Activated T-cell treated with anti-CD3 and anti-CD28 coated beads, Interleukin-2, amount 50 U/mL, for 24 hours (primary cell): ENCODE results near the gene PDF.
"Not testable (repeated sequence)": the region's sequence is repeated elsewhere in the genome, so short reads cannot be mapped to it uniquely, and the experiment has no call there.

ENCODE experiments used
- DNase-seq: peaks from one replicate; pipeline ENCODE4 v3.0.0-alpha.2; 2020
- H3K27ac Mint-ChIP-seq: 2 replicates; pipeline ENCODE4 v1.8.0; 2020; ENCODE audit warnings: mild to moderate bottlenecking, mixed read lengths
- H3K27me3 Mint-ChIP-seq: 2 replicates; pipeline ENCODE4 v1.8.0; 2020; ENCODE audit warnings: mixed read lengths
- H3K36me3 Mint-ChIP-seq: 2 replicates; pipeline ENCODE4 v1.8.0; 2020; ENCODE audit warnings: low read depth, mixed read lengths
- H3K4me1 Mint-ChIP-seq: 2 replicates; pipeline ENCODE4 v1.8.0; 2020; ENCODE audit warnings: low read depth, mixed read lengths
- H3K4me3 Mint-ChIP-seq: 2 replicates; pipeline ENCODE4 v1.8.0; 2020; ENCODE audit warnings: mild to moderate bottlenecking, moderate library complexity, mixed read lengths
- H3K9me3 Mint-ChIP-seq: 2 replicates; pipeline ENCODE4 v1.8.0; 2020; ENCODE audit warnings: mixed read lengths

PDF gene

DNA sequence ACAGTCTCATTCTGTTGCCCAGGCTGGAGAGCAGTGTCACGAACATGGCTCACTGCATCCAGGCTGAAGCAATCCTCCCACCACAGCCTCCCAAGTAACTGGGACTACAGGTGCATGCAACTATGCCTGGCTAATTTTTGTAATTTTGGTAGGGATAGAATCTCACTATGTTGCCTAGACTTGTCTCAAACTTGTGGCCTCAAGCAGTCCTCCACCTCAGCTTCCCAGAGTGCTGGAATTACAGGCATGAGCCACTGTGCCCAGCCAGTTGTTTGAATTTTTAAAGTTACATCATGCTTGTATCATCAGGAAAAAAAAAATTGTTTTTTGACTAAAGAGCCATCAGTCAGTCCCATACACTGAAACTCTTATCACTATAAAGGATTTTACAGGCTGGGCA, 36.3 kb downstream of the PDF start:
- DNase-seq: no peak
- no peaks in the 10 kb centered on the region for H3K9me3 Mint-ChIP-seq
- H3K27me3 Mint-ChIP-seq: no peaks in the 10 kb centered on the region
- H3K4me3 Mint-ChIP-seq: no peak overlapping the region
- peaks cover 3% of the 10 kb centered on the region for H3K36me3 Mint-ChIP-seq
- H3K4me1 Mint-ChIP-seq: peaks cover 4% of the 10 kb centered on the region
- no peak overlapping the region for H3K27ac Mint-ChIP-seq

DNA sequence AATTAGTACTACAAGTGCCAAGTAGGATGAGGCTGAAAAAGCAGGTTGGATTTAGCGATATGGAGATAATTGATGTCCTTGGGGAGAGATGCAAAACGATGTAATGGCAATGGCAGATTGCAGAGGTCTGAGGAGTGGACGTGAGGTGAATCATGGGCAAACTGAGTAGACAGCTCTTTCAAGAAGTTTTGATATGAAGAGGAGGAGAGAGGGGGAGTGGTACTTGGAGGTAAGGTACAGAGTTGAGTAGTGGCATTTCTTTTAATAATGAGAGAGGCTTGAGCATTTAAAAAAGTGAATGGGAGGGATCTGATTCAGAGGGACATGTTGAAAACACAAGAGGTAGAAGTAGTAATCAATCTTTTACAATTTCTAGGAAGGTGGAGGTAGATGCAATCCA, 37.0 kb downstream of the PDF start:
- Mint-ChIP-seq H3K9me3 (no peaks in the 10 kb centered on the region), H3K4me3 (no peak overlapping the region), H3K27ac (peak overlapping the region; percentile 26), H3K4me1 (peaks cover 4% of the 10 kb centered on the region), H3K27me3 (no peaks in the 10 kb centered on the region), H3K36me3 (peaks cover 5% of the 10 kb centered on the region)
- no peak for DNase-seq

GRCh38 chr16:69291657-69292056, 38.7 kb downstream of the PDF start:
- H3K36me3 Mint-ChIP-seq, H3K4me1 Mint-ChIP-seq, H3K4me3 Mint-ChIP-seq, H3K27me3 Mint-ChIP-seq, H3K27ac Mint-ChIP-seq, H3K9me3 Mint-ChIP-seq, DNase-seq: not testable (repeated sequence)

- Mint-ChIP-seq H3K4me3 (no peak overlapping the region), H3K27me3 (no peaks in the 10 kb centered on the region), H3K36me3 (peaks cover 12% of the 10 kb centered on the region), H3K9me3 (no peaks in the 10 kb centered on the region), H3K27ac (peak overlapping the region; percentile 64), H3K4me1 (peaks cover 2% of the 10 kb centered on the region)
- peak; percentile 38 for DNase-seq
Observed at GRCh38 chr16:69286941-69287713, 43.3 kb downstream of the PDF start.

- no peak overlapping the region for H3K4me3 Mint-ChIP-seq
- peaks cover 12% of the 10 kb centered on the region for H3K36me3 Mint-ChIP-seq
- no peaks in the 10 kb centered on the region for H3K27me3 Mint-ChIP-seq
- no peak overlapping the region for H3K27ac Mint-ChIP-seq
- no peak for DNase-seq
- no peaks in the 10 kb centered on the region for H3K9me3 Mint-ChIP-seq
- peaks cover 2% of the 10 kb centered on the region for H3K4me1 Mint-ChIP-seq
Observed at GRCh38 chr16:69285240-69285639, 45.1 kb downstream of the PDF start.

GRCh38 chr16:69283851-69284250, 46.5 kb downstream of the PDF start:
- no peak overlapping the region for H3K27ac Mint-ChIP-seq
- peaks cover 4% of the 10 kb centered on the region for H3K4me1 Mint-ChIP-seq
- H3K27me3 Mint-ChIP-seq: no peaks in the 10 kb centered on the region
- H3K4me3 Mint-ChIP-seq: no peak overlapping the region
- H3K9me3 Mint-ChIP-seq: no peaks in the 10 kb centered on the region
- H3K36me3 Mint-ChIP-seq: peaks cover 12% of the 10 kb centered on the region
- no peak for DNase-seq

DNA sequence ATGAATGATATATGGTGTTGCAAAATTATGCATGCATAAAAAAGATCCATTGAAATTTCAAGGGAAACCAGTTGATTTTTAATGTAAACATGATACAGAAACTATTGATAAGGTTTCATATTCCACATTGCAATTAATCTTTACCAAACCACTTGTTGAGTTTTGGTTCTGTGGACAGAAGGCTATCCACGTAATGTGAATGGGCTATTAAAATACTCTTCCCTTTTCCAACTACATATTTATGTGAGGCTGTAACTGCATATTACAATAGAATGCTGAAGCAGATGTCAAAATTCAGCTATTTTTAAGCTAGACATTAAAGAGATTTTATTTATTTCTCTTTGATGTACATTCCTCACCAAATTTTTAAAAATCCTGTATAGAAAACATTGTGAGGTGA, 53.0 kb downstream of the PDF start:
- Mint-ChIP-seq H3K4me3 (no peak overlapping the region), H3K27ac (no peak overlapping the region), H3K36me3 (peaks cover 4% of the 10 kb centered on the region)

More for the DNA sequence above, 53.0 kb downstream of the PDF start:
- Mint-ChIP-seq H3K9me3 (no peaks in the 10 kb centered on the region), H3K27me3 (no peaks in the 10 kb centered on the region), H3K4me1 (peaks cover 1% of the 10 kb centered on the region)
- DNase-seq: no peak
